DND-41 (cell line): ENCODE data around the gene DAB1.

Source experiments
- CTCF ChIP-seq: IDR thresholded peaks from 2 replicates; pipeline ENCODE4 v1.5.1; 2012; ENCODE audit warnings: borderline replicate concordance, low read length, moderate library complexity, mild to moderate bottlenecking; ENCODE audit not compliant: poor library complexity, severe bottlenecking; ENCODE audit errors: extremely low read depth
- EZH2 ChIP-seq: IDR thresholded peaks from 3 replicates; pipeline ENCODE4 v1.6.1; 2012; ENCODE audit warnings: borderline replicate concordance, low read depth, mild to moderate bottlenecking, moderate library complexity, low read length, inconsistent platforms; ENCODE audit not compliant: severe bottlenecking

GRCh38 chr1:57163789-57164188 is 260.1 kb downstream of the DAB1 start:
- TF ChIP-seq CTCF: no peak
- TF ChIP-seq EZH2: no peak
